HG02840 (cell line): Measurements from ENCODE around the gene AFAP1L1.

Experiments used
- ATAC-seq: cut with Tn5 transposase; IDR thresholded peaks from one replicate; pipeline ENCODE4 v1.9.1; 2021; ENCODE audit warnings: mild to moderate bottlenecking, moderate library complexity, moderate number of reproducible peaks; ENCODE audit not compliant: unreplicated experiment, low FRiP score

AFAP1L1 gene

DNA sequence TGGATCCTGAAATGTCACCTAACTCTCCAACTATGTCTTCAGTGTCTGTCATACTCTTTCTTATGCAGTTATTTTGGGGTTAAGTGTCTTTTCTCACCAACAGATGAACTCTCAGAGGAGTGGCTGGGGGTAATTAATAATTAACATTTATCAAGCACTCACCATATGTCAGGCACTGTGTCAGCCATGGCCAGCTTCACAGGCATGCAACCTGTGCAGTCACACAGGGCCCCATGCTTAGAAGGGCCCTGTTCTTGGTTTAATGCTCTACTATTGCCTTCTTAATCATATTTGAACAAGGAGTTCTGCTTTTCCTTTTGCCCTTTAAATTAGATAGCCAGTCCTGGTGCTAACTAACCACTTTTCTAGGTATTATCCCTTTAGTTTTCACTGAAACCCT is 70.2 kb downstream of the AFAP1L1 start:
- no peak for ATAC-seq

DNA sequence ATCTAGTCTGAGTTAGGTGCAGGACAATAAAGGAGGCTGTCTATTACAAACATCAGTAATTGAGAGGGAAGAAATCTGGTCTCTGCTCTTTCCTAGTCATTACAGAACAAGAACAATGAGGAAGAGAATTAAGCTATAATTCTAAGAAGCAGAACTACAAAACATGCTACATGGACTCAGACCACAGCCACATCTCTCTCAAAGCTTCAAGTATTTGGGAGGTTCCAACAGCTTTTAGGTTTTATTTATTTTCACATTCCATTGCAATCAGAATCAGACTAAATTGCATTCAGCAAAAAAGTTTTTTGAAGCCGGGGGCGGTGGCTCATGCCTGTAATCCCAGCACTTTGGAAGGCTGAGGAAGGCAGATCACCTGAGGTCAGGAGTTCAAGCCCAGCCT is 72.5 kb downstream of the AFAP1L1 start:
- ATAC-seq: no peak

DNA sequence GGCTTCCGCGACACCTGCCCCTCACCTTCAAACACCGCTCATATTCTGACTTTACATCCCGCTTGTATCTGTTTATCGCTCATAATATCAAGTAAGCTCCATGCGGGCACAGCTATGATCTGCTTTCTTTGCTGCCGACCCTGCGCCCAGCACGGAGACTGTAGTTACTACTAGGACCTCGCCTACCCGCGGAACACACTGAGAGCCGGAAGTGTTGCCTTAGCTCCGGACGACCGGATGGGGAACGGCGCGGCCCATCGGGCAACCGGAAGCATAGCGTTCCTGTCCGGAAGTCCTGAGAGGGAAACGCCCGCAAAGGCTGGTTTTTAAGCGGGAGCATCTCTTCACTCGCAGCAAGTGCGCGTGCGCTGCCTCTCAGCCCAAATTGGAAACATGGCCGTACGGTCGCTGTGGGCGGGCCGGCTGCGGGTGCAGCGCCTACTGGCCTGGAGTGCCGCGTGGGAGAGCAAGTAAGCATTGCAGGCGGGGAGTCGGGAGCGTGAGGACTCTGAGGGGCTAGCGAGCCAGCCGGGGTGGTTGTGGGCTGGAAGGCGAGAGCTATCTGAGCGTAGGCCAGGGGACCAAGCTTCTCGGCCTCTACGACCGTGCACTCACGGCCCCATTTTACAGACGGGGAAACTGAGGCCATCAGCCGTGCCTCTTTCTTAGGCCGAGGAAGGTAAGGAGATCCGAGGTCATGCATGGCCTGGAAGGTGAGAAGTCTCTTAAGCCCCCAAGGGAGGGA is 73.7 kb downstream of the AFAP1L1 start, which contains the start of gene GRPEL2:
GRPEL2 (plus strand) TSS at position 353 of the 745 bp plus-strand sequence; CDS start at position 394, 41 bp downstream.
- peak; percentile 97 for ATAC-seq

DNA sequence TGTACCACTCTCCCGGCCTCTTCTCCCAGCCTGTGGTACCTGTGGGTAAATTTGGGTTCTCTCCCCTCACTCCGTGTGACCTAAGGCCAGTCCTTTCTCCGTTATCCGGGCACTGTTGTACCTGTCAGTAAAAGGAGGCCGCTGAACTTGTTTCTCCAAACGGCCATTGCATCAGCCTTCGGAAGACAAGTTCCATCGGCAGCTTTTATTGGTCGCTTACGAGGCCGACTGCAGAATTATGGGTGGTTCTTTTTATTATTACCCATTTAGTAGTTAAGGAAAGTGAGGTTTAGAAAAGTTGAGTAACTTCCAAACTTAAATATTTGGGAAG is 74.2 kb downstream of the AFAP1L1 start:
- ATAC-seq: no peak

DNA sequence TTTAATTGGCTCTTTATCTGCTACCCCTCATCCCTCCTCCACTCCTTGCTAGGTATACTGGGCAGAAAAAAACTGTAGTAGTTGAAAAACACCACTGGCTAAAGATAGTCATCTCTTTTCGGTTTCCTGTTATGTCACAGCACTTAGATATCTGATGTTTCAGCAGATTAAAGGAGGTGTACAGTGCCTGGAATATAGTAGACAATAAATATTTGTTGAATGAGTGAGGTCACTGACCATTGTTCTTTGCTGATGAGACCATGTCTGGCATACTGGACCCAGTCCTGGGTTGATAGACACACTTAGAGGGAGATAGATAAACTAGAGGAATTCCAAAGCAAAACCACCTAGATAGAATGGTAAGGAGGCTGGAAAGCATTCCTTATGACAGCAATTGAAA is 76.9 kb downstream of the AFAP1L1 start:
- no peak for ATAC-seq

DNA sequence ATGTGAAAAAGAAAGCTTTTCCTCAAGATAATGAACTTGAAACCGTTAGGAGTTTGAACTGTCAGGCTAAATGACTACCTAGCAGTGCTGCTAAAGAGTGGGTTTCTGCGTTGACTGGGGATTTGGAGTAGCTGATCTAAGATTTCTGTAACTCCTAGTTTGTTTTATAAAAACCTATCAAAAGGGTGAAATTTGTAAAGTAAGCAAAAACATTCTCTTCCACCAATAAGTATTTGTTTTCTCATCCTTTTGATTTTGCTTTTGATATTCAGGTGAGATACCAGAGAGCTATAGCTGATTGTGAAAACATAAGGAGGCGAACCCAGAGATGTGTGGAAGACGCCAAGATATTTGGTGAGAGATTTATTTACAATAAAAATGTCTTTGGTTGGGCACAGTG is 77.7 kb downstream of the AFAP1L1 start:
- no peak for ATAC-seq

DNA sequence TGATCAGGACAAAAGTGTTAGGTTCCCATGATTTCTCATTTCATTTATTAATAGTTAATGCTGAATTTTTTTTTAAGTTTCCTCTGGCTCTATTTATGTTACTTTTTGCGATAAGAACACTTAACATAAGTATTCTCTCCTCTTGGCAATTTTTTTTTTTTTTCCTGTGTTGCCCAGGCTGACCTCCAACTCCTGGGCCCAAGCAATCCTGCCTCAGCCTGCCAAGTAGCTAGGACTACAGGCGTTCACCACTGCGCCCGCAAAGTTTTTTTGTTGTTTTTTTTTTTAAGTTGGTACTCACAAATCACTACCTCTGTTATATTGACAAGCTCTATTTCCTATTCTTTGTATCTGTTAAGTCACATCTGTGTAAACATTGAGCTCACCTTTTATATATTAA is 80.5 kb downstream of the AFAP1L1 start:
- ATAC-seq: no peak

DNA sequence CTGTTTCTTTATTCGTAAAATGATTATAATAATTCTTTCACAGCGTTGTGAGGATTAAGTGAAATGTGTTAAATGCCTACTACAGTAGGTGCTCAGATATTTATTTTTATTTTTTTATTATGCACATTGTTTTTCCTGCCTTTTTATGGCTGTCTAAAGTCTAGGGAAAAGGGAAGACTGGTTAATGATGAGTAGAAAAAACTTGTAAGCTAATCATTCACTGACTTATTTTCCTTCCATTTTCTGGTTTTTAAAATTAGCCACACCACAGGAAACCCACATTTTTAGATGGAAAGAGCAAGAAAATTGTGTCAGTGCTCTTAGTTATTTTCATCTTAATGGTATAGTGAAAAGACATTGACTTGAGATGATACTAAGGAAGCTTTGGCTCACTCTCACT is 82.3 kb downstream of the AFAP1L1 start:
- no peak for ATAC-seq

DNA sequence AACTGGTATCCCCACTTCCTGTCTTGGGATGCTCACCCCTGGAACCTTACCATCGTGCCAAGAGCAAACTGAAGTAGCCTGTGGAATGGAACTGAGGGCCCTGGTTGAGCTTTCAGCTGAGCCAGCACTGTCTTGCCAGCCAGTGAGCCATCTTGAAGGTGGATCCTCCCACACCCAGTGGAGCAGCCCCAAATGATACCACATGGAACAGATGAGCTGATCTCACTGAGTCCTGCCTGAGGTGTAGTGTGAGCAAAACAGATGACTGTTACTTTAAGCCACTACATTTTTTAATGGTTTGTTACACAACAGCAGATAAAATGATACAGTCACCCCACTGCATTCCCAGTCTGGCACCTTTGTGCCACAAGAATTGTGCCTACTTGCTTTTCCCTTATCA is 84.0 kb downstream of the AFAP1L1 start:
- no peak for ATAC-seq

DNA sequence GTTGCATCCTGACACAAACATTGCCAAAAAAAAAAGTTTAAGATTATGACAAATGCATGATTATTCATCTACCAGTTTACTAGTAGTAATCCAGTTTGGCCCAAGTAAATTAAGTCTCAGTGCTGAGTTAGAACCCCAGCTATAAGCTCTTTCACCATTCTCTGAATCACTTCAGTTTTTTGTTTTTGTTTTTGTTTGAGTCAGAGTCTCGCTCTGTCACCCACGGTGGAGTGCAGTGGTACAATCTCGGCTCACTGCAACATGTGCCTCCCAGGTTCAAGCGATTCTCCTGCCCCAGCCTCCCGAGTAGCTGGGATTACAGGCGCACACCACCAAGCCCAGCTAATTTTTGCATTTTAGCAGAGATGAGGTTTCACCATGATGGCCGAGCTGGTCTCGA is 84.7 kb downstream of the AFAP1L1 start:
- ATAC-seq: no peak

DNA sequence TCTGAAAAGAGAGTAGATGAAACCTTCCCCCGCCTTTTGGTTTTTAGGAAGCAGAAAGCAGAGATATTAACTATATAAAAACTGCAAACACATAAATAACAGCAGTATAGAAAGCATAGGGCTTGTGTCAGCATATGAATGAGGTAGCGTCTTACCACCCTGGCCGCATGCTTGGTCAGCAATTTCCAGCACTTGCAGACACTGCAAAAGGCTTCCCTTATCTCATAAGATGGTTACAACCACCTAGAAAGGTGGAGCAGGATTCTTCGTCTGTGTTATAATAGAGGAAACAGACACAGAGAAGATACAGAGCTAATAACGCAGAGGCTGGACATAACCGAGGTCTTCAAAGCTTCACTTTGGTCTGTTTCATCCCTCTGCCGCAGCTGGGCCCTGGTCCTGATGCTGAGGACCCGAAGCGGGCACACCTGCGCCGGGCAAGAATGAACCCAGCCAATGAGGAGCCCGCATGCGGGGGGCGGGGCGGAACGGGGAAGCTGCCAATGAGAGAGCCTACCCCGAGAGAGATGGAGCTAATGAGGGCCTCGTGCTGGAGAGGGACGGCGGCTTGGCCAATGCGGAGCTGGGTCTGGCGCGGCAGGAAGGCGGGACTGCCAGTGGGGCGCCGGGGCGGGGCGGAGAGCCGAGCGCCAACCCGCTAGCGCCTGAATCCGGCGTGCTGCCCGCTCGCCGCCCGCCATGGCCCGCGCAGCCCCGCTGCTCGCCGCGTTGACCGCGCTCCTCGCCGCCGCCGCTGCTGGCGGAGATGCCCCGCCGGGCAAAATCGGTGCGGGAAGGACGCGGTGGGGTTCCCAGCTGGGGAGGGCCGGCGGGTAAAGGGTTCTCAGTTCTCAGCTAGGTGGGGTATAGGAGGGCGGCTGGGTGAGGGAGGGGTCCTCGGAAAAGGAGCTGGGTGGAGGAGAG is 86.0 kb downstream of the AFAP1L1 start, which contains the start of gene PCYOX1L:
PCYOX1L (plus strand) TSS at position 677 of the 924 bp plus-strand sequence; CDS start at position 700, 23 bp downstream.
- peak; percentile 99 for ATAC-seq

DNA sequence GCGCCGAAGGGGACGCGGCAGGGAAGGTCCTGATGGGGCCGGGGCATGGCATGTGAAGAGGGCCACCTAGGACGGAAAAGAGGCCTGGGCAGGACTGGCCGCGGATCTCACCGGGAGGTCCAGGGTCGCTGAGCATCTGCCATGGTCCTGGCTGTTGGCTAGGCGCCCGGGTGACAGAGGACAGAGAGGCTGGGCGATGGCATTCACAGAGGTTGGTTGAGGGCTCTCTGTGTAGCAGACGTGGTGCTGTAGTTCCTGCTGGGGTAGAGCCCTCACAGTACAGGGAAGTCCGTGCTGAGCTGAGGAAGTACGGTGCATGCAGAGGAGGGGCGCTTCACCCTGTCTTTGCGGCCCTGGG is 86.6 kb downstream of the AFAP1L1 start:
- ATAC-seq: peak; percentile 12

DNA sequence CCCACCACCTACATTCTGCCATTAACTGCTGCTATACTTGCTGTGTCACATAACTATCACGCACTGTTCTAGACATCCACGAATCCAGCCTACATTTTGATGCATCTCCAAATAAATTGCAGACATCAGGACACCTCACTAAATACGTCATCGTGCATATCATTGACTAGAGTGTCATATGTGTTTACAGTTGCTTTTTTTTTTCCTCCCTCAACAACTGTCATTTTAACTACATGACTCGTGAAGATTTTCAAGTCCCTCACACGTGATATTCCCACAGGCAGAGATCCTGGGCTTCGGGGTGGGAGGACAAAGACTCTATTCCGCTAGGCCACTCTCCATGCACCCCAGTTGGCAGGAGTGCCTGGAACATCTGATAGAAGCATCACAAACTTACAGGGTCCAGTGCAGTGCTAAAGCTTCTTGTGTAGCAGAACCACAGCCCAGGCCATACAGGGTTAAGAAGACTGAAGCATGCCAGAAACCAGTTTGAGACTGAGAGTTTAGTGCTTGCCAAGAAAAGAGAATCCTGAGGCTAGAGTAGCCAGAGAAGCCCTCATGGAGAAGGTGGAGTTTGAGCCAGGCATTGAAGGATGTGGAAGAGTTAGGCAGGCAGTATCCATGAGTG is 87.3 kb downstream of the AFAP1L1 start:
- ATAC-seq: no peak

DNA sequence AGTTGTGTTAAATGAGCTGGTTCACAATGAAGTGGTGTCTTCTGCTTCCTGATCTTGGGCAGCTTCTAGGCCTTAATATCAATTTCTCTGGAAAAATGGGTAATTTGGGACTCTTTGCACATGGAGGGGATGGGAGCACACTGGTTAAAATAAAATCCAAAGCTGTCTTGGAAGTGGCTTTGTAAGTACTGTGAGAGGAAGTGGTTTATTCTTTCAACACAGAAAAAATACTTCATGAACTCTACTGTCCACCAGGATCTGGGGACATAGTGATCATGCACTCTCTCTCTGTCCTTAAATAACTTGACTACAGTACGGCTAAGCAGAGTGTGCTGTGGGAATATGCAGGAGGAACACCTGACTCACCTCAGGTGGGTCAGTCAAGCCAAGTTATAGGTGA is 88.6 kb downstream of the AFAP1L1 start:
- ATAC-seq: no peak

DNA sequence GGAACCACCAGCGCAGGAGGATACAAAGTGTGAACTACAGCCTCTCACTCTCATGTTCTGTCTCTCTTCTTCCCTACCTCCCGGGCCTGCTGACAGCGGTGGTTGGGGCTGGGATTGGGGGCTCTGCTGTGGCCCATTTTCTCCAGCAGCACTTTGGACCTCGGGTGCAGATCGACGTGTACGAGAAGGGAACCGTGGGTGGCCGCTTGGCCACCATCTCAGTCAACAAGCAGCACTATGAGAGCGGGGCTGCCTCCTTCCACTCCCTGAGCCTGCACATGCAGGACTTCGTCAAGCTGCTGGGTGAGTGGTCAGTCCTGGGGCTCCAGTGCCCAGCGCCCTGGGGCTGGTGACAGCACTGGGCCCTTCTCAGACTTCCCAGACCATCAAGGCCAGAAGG is 90.9 kb downstream of the AFAP1L1 start:
- ATAC-seq: no peak

DNA sequence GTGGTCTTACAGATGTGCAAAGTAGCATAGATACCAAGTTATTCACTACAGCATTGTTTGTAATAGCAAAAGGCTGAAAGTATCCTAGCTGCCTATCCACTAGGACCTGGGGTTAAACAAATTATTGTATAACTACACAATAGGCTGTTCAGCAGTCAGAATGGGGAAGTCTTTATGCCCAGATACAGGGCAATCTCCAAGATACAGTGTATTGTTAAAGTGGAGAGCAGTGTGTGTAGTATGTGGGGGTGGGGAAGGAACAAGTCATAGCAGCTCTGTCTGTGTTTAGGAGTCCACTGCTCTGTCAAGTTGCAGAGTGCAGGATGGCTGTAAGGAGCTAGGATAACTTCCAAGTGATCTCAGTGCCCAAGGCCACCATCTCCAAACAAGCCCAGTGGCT is 91.7 kb downstream of the AFAP1L1 start:
- no peak for ATAC-seq

DNA sequence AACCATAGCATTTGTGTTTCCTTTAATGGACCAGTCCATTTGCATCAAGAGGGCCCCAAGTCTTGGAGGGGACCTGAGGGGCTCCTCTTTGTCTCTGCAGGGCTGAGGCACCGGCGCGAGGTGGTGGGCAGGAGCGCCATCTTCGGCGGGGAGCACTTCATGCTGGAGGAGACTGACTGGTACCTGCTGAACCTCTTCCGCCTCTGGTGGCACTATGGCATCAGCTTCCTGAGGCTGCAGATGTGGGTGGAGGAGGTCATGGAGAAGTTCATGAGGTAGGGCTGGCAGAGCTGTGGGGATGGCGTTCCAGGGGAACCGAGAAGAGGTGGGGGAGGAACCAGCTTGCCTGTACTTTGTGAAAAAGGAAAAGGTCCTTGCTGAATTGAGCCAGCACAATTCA is 92.3 kb downstream of the AFAP1L1 start:
- ATAC-seq: no peak

DNA sequence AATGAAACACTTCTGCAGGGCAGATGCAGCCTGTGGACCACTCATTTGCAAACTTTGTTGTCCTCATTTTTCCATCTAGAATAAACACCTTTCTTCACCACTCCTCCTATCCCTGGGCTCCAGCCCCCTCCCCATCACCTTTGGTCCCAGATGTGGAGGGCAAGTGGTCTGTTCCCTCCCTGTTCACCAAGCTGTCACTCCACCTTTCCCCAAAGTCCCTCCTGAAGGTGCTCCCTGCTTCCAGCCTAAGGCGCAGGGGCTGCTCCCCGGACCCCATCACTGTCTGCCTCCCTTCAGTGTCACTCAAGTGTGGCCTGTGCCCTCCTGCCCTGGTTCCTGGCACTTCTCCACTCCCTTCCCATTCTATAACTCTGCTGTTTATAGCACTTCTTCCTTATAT is 93.1 kb downstream of the AFAP1L1 start:
- ATAC-seq: no peak

DNA sequence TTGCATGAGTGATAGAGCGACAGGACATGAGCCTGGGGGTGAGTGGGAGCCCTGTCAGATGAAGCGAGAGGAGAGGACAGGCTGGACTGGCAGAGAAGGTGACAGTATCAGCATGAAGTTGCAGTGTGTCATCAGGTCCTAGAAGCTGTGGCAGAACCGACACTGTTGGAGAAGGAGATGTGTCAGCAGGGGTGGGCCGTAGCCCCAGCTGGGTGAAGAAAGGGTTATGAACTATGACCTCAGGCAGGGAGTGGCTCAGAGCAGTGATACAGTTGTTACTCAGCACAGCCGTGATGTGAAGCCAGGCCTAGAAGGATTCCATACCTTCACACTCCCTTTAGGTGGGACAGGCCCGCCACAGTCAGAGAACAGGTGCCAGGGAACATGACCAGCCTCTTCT is 93.8 kb downstream of the AFAP1L1 start:
- ATAC-seq: no peak

DNA sequence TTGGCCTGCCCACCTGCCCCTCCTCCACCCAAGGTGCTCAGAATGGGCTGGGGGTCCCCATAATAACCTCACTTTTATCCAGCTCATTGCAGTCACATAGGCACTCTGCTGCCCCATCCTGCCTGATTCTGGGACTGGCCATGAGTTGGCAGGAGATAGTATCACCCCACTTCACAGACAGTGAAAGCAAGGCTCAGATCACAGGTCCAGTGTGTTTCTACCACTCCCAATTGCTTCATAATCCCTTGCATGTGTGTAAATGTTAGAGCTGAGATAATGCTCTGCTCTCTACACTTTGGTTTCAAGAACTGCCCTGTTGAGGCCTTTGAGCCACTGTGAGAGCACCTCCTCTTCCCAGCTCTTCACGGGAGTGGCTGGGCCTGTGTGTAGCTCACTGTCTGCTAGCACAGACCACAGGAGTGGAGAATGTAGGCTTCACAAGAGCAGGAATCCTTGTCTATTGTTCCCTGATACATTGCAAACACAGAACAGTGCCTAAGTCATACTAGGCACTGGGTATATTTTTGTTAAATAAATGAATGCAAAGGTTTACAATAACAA is 94.6 kb downstream of the AFAP1L1 start:
- ATAC-seq: no peak
